Fibroblast of lung (primary cell): Measurements from ENCODE around the gene CHTF18.

Experiments used
- EZH2 ChIP-seq: IDR thresholded peaks from 2 replicates; pipeline ENCODE4 v1.5.1; 2012; ENCODE audit warnings: low read length, control low read depth, mild to moderate bottlenecking; ENCODE audit errors: missing control alignments
- TF ChIP-seq, protein P1 (sequence below), 2 donors: IDR thresholded peaks in 1 of 2; conservative IDR thresholded peaks in 1 of 2; 1 replicate in 1 of 2; 2 replicates in 1 of 2; pipeline ENCODE4 v1.5.1; 2011 to 2012; ENCODE audit warnings: low read length in 2 of 2, control low read depth in 1 of 2, inconsistent platforms in 1 of 2, low read depth in 1 of 2, mild to moderate bottlenecking in 1 of 2

DNA sequence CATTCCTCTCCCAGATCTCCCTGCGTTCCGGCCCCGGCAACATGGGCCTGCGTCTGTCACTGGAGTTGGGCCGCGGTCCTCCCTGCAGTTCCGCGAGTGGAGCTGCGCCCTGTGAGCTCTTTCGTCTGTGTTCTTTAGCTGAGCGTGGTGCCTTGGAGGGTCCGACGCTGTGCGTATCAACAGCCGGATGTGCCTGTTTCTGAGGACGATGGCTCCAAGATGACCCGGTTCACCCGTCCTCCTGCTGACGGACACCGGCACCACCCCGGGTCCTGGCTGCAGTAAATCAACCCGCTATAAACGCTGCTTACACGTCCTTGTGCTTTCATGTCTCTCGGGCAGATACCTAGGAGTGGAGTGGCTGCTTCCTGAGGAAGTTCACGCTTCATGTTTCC lies 56.9 kb downstream of the CHTF18 start:
- TF ChIP-seq, protein P1, sequence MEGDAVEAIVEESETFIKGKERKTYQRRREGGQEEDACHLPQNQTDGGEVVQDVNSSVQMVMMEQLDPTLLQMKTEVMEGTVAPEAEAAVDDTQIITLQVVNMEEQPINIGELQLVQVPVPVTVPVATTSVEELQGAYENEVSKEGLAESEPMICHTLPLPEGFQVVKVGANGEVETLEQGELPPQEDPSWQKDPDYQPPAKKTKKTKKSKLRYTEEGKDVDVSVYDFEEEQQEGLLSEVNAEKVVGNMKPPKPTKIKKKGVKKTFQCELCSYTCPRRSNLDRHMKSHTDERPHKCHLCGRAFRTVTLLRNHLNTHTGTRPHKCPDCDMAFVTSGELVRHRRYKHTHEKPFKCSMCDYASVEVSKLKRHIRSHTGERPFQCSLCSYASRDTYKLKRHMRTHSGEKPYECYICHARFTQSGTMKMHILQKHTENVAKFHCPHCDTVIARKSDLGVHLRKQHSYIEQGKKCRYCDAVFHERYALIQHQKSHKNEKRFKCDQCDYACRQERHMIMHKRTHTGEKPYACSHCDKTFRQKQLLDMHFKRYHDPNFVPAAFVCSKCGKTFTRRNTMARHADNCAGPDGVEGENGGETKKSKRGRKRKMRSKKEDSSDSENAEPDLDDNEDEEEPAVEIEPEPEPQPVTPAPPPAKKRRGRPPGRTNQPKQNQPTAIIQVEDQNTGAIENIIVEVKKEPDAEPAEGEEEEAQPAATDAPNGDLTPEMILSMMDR (conservative IDR thresholded peaks at IDR 0.05 in 1 of 2, IDR thresholded peaks at IDR 0.05 in 1 of 2; ENCODE audit: low read depth in 1 of 2, low read length in 2 of 2) = no peak
- no peak for TF ChIP-seq EZH2
